ENCODE results near the gene POLG2. TPM values are rescaled to one million over a fixed set of nuclear protein-coding genes. Genes with fewer than 3 reads are reported as not detected.
"Not testable (repeated sequence)": the region's sequence is repeated elsewhere in the genome, so short reads cannot be mapped to it uniquely, and the experiment has no call there.

Gene POLG2
- total RNA-seq, 1 experiment from 2014 or later, result 28.9 TPM

DNA sequence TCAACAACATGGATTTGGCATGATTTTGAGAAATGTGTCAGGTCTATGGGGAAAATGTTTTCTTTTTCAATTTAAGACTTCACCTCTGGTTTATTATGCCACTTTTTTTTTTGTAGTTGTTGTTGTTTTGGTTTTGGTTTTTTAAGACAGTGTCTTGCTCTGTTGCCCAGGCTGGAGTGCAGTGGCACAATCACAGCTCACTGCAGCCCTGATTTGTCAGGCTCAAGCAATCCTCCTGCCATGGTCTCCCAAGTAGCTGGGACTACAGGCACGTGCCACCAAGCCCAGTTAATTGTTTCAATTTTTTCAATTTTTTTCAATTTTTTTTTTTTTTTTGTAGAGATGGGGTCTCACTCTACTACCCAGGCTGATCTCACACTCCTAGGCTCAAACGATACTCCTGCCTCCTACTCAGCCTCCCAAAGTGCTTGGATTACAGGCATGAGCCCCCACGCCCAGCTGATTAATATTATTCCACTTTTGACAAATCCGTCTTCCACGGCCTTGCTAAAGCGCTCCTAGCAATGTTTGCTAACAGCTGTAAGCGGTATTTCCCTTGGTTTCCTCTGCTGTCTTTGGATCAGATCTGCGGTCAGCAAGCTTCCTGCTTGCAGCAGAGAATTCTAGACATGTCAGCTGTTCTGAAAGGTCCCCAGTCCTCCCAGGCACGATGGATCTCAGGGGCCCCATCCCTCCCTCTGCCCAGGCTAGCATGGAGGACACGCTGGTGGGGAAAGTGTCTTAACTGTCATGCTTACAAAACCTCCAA, 54.9 kb downstream of the POLG2 start:
- no peak for DNase-seq
- Histone ChIP-seq H3K4me1 (no peaks in the 10 kb centered on the region), H3K27me3 (replicated peaks; ENCODE audit: control insufficient read depth, insufficient read depth, low read length) (no peaks in the 10 kb centered on the region; the same call in 1 of the 2 replicates), H3K4me3 (ENCODE audit: low read depth, low read length) (no peak overlapping the region), H3K36me3 (ENCODE audit: control insufficient read depth, insufficient read depth, low read length) (no peaks in the 10 kb centered on the region), H3K9me3 (peaks cover 26% of the 10 kb centered on the region)
- Mint-ChIP-seq H3K27ac (ENCODE audit: unreplicated experiment) (no peak overlapping the region), H3K4me1 (ENCODE audit: low read depth, unreplicated experiment) (peaks cover 6% of the 10 kb centered on the region), H3K27me3 (ENCODE audit: insufficient read depth, unreplicated experiment) (no peaks in the 10 kb centered on the region), H3K36me3 (ENCODE audit: insufficient read depth, unreplicated experiment) (no peaks in the 10 kb centered on the region), H3K9me3 (ENCODE audit: unreplicated experiment) (peaks cover 20% of the 10 kb centered on the region), H3K4me3 (ENCODE audit: unreplicated experiment) (no peak overlapping the region)
- ChIA-PET POLR2A (no interaction called here), CTCF (no interaction called here)
- TF ChIP-seq, protein P1, sequence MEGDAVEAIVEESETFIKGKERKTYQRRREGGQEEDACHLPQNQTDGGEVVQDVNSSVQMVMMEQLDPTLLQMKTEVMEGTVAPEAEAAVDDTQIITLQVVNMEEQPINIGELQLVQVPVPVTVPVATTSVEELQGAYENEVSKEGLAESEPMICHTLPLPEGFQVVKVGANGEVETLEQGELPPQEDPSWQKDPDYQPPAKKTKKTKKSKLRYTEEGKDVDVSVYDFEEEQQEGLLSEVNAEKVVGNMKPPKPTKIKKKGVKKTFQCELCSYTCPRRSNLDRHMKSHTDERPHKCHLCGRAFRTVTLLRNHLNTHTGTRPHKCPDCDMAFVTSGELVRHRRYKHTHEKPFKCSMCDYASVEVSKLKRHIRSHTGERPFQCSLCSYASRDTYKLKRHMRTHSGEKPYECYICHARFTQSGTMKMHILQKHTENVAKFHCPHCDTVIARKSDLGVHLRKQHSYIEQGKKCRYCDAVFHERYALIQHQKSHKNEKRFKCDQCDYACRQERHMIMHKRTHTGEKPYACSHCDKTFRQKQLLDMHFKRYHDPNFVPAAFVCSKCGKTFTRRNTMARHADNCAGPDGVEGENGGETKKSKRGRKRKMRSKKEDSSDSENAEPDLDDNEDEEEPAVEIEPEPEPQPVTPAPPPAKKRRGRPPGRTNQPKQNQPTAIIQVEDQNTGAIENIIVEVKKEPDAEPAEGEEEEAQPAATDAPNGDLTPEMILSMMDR (IDR thresholded peaks at IDR 0.05; ENCODE audit: insufficient read depth in 1 of 2, low read depth in 1 of 2, low read length in 1 of 2, severe bottlenecking in 1 of 2, unreplicated experiment in 1 of 2), result no peak
- intact Hi-C loops (cut with micrococcal nuclease; ENCODE audit: unreplicated experiment), result no loop called here
- BruUV-seq (replicated peaks), result no TSS peak

DNA sequence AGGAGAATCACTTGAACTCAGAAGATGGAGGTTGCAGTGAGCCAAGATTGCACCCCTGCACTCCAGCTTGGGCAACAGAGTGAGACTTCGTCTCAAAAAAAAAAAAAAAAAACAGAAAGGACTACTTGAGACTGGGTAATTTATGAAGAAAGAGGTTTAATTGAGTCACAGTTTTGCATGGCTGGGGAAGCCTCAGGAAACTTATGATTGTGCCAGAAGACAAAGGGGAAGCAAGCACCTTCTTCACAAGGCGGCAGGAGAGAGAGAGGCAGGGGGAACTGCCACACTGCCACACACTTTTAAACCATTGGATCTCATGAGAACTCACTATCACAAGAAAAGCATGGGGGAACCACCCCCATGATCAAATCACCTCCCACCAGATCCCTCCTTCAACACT, 56.9 kb downstream of the POLG2 start:
- peaks cover 6% of the 10 kb centered on the region for H3K4me1 Mint-ChIP-seq (ENCODE audit: low read depth, unreplicated experiment)
- DNase-seq, result no peak
- no TSS peak for BruUV-seq (replicated peaks)
- no peaks in the 10 kb centered on the region for H3K36me3 Mint-ChIP-seq (ENCODE audit: insufficient read depth, unreplicated experiment)
- intact Hi-C loops (cut with micrococcal nuclease; ENCODE audit: unreplicated experiment), result no loop called here
- Histone ChIP-seq H3K4me1 (no peaks in the 10 kb centered on the region), H3K4me3 (ENCODE audit: low read depth, low read length) (no peak overlapping the region), H3K9me3 (peaks cover 29% of the 10 kb centered on the region), H3K27me3 (replicated peaks; ENCODE audit: control insufficient read depth, insufficient read depth, low read length) (no peaks in the 10 kb centered on the region; the same call in 1 of the 2 replicates), H3K36me3 (ENCODE audit: control insufficient read depth, insufficient read depth, low read length) (no peaks in the 10 kb centered on the region)
- TF ChIP-seq, protein P1 (IDR thresholded peaks at IDR 0.05; ENCODE audit: insufficient read depth in 1 of 2, low read depth in 1 of 2, low read length in 1 of 2, severe bottlenecking in 1 of 2, unreplicated experiment in 1 of 2), result no peak
- no peak overlapping the region for H3K4me3 Mint-ChIP-seq (ENCODE audit: unreplicated experiment)
- H3K27ac Mint-ChIP-seq (ENCODE audit: unreplicated experiment), result no peak overlapping the region
- peaks cover 25% of the 10 kb centered on the region for H3K9me3 Mint-ChIP-seq (ENCODE audit: unreplicated experiment)
- no peaks in the 10 kb centered on the region for H3K27me3 Mint-ChIP-seq (ENCODE audit: insufficient read depth, unreplicated experiment)
- CTCF ChIA-PET, result no interaction called here
- POLR2A ChIA-PET, result no interaction called here

DNA sequence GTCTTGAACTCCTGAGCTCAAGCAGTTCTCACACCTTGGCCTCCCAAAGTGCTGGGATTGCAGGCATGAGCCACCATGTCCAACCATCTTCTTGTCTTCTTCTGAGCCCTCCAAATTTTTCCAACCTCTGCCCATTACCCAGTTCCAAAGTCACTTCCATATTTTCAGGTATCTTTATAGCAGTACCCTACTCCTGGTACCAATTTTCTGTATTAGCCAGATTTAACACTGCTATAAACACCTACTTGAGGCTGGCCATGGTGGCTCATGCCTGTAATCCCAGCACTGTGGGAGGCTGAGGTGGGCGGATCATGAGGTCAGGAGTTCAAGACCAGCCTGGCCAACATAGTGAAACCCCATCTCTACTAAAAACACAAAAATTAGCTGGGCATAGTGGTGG, 57.3 kb downstream of the POLG2 start:
- H3K27ac Mint-ChIP-seq (ENCODE audit: unreplicated experiment); H3K27me3 Mint-ChIP-seq (ENCODE audit: insufficient read depth, unreplicated experiment); CTCF ChIA-PET; H3K4me3 ChIP-seq (ENCODE audit: low read depth, low read length); H3K36me3 Mint-ChIP-seq (ENCODE audit: insufficient read depth, unreplicated experiment); DNase-seq; H3K4me3 Mint-ChIP-seq (ENCODE audit: unreplicated experiment); H3K4me1 ChIP-seq; BruUV-seq (replicated peaks); H3K27me3 ChIP-seq (replicated peaks; ENCODE audit: control insufficient read depth, insufficient read depth, low read length); H3K36me3 ChIP-seq (ENCODE audit: control insufficient read depth, insufficient read depth, low read length); POLR2A ChIA-PET; H3K4me1 Mint-ChIP-seq (ENCODE audit: low read depth, unreplicated experiment); intact Hi-C loops (cut with micrococcal nuclease; ENCODE audit: unreplicated experiment): not testable (repeated sequence)
- peaks cover 29% of the 10 kb centered on the region for H3K9me3 ChIP-seq
- H3K9me3 Mint-ChIP-seq (ENCODE audit: unreplicated experiment), result peaks cover 25% of the 10 kb centered on the region
